Central memory CD8-positive, alpha-beta T cell (primary cell): ENCODE data around the gene CAMK2D.

Experiments used
- ATAC-seq: fragments of 150-1000 bp; cut with Tn5 transposase; replicated peaks from 2 replicates; pipeline ENCODE4 v1.10.0; 2022; ENCODE audit warnings: mild to moderate bottlenecking, moderate FRiP score, moderate number of reproducible peaks; ENCODE audit not compliant: poor library complexity, severe bottlenecking; ENCODE audit errors: extremely low read depth
- DNase-seq, 2 donors: peaks; one replicate each; pipeline ENCODE4 v3.0.0; 2021; ENCODE audit warnings: low spot score in 2 of 2
- H3K27ac Mint-ChIP-seq: one replicate; pipeline ENCODE4 v1.8.0; 2022; ENCODE audit warnings: low read depth, mild to moderate bottlenecking, moderate library complexity, mixed read lengths
- H3K27me3 Mint-ChIP-seq: one replicate; pipeline ENCODE4 v1.8.0; 2022; ENCODE audit warnings: mixed read lengths
- H3K36me3 Mint-ChIP-seq: one replicate; pipeline ENCODE4 v1.8.0; 2022; ENCODE audit warnings: mild to moderate bottlenecking, moderate library complexity, mixed read lengths; ENCODE audit not compliant: insufficient read depth
- H3K4me1 Mint-ChIP-seq: one replicate; pipeline ENCODE4 v1.8.0; 2022; ENCODE audit warnings: mixed read lengths
- H3K4me3 Mint-ChIP-seq: one replicate; pipeline ENCODE4 v1.8.0; 2022; ENCODE audit warnings: mild to moderate bottlenecking, moderate library complexity, mixed read lengths
- H3K9me3 Mint-ChIP-seq: one replicate; pipeline ENCODE4 v1.8.0; 2022; ENCODE audit warnings: mixed read lengths

CAMK2D gene

DNA sequence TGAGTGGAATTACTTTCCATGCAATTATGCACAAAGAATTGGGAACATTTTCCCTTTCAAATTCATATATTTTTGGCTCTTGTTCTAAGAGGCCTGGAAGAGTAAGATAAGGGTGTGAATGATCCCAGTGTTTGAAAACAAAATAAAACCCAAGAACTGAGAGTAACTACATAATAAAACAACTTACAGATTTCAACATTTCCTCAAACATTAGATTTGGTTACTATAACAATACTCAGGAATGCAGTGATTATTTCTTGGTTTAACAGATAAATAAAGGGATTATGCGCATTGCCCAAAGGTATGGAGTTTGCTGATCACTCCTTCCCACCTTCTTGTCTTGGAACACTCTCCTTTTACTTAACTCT, 292.5 kb downstream of the CAMK2D start:
- no peak for ATAC-seq
- H3K27ac Mint-ChIP-seq = no peak overlapping the region

DNA sequence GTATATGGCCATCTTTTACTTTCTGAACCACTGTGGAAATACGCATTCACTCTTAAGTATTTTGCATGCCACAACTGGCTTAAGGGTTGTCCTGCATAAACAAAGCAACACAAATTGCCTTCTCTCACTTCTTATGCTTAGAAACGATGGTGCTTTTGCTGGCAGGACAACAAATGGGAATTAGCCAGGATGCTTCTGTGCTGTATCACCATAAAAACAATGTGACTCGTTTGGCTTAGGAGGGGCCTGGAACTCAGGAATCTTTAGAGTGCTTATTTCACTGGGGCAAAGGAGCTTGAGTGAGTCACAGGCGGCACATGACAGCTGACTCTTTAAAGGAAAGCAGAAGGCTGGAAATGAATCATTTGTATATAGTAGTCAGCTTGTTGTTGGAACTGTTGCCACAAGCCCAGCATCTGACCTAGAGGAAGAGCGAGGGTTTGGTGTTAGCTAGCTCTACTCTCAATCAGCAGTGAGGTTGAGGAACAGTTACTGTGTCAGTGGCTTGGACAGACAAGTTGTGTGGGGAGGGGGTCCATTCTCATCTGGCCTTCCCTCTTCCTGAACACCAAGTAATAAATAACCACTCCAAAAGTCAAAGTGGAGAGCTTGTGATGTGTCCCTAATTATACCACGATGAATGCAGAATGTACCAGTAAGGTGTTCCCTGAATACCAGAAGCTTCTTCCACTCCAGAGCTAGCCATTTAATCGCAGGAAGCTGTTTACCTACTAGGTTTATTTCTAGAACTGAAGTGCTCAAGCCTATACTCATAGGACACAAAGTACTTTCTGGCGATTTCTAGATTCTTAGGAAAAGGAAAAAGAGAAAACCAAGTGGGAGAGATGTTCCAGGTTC, 293.1 kb downstream of the CAMK2D start:
- H3K4me3 Mint-ChIP-seq = no peak overlapping the region
- DNase-seq (no peak), ATAC-seq (no peak)
- H3K4me1 Mint-ChIP-seq = peaks cover 6% of the 10 kb centered on the region
- no peaks in the 10 kb centered on the region for H3K9me3 Mint-ChIP-seq
- no peaks in the 10 kb centered on the region for H3K27me3 Mint-ChIP-seq
- no peak overlapping the region for H3K27ac Mint-ChIP-seq
- peaks cover 10% of the 10 kb centered on the region for H3K36me3 Mint-ChIP-seq

More for the DNA sequence above, 292.5 kb downstream of the CAMK2D start:
- H3K4me1 Mint-ChIP-seq = peaks cover 6% of the 10 kb centered on the region
- H3K27me3 Mint-ChIP-seq = no peaks in the 10 kb centered on the region
- no peak for DNase-seq
- H3K9me3 Mint-ChIP-seq = no peaks in the 10 kb centered on the region
- peaks cover 10% of the 10 kb centered on the region for H3K36me3 Mint-ChIP-seq
- H3K4me3 Mint-ChIP-seq = no peak overlapping the region

DNA sequence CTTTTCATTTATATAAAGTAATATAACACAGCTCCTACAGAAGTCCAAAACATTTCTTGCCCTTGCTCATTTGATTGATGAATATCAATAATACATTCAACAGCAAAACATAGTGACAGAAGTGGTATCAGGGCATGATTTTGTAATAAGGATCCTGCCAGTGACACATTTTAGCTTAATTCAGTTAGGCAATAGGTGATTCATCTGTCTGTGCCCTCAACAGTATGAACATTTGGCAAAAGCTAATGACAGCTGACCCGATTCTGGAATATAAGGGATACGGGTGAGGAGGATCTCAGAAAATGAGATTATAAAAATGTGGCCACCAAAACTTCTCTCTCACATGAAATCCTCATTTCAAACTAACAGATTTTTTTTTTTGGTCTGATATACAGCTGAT, 294.0 kb downstream of the CAMK2D start:
- DNase-seq = no peak
- no peak for ATAC-seq
- peaks cover 6% of the 10 kb centered on the region for H3K4me1 Mint-ChIP-seq
- no peak overlapping the region for H3K27ac Mint-ChIP-seq
- H3K9me3 Mint-ChIP-seq = no peaks in the 10 kb centered on the region
- H3K27me3 Mint-ChIP-seq = no peaks in the 10 kb centered on the region
- no peak overlapping the region for H3K4me3 Mint-ChIP-seq
- H3K36me3 Mint-ChIP-seq = peaks cover 10% of the 10 kb centered on the region

DNA sequence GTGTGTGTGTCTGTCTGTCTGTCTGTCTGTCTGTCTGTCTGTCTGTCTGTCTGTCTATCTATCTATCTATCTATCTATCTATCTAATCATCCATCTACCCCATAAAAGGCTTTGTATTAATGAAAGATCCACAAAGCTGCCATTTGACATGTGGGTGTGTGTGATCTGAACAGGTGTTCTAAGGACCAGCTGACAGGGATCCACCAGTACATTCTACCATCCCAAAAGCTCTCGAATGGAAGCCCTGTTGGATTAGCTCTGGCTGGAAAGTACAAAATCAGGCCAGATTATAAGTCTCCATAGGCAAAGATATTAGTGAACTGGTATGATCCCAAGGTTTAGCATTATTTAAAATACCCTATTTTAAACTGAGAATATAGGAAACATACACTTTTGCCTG, 299.3 kb downstream of the CAMK2D start:
- no peaks in the 10 kb centered on the region for H3K27me3 Mint-ChIP-seq
- no peaks in the 10 kb centered on the region for H3K9me3 Mint-ChIP-seq
- DNase-seq (no peak), ATAC-seq (no peak)
- peaks cover 22% of the 10 kb centered on the region for H3K36me3 Mint-ChIP-seq
- H3K27ac Mint-ChIP-seq = no peak overlapping the region
- no peak overlapping the region for H3K4me3 Mint-ChIP-seq
- no peaks in the 10 kb centered on the region for H3K4me1 Mint-ChIP-seq

DNA sequence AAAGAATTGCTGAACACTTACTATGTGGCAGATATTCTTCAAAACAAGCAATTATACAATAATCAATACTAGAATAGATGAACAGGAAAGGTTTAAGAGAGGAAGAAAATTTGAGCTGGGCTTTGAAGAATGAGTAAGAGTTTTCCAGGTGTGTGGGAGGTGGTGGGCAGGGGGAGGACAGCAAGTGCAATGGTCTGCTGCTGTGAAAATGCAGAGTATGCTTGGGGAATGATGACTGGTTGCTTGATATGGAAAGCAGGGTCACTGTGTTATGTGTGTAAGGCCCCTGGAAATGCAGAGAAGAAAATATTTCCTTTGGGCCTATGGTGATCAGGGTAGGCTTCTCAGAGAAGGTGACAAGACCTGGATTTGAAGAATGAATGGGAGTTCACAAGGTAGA, 300.3 kb downstream of the CAMK2D start:
- Mint-ChIP-seq H3K9me3 (no peaks in the 10 kb centered on the region), H3K4me3 (no peak overlapping the region), H3K36me3 (peaks cover 24% of the 10 kb centered on the region), H3K27ac (no peak overlapping the region), H3K4me1 (no peaks in the 10 kb centered on the region), H3K27me3 (no peaks in the 10 kb centered on the region)
- DNase-seq (no peak), ATAC-seq (no peak)

DNA sequence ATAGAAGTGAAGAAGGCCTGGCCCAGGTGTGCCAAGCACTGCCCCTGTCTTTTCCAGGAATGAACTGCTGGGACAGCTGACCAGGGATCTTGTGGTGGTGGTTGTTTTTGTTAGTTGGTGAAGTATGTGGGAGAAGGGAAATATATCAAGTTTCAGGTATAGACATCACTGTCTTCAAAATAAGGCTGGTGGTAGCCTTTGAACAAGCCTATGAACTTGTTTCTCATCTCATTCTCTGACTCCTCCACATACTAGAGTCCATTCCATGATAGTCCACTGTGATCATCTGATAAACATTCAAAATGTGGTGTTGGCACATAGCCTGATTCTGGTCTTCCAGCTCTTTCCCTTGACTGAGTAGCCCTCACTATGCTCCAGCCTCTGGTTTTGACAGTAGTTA, 303.7 kb downstream of the CAMK2D start:
- DNase-seq (no peak), ATAC-seq (no peak)
- H3K27me3 Mint-ChIP-seq = no peaks in the 10 kb centered on the region
- no peak overlapping the region for H3K27ac Mint-ChIP-seq
- H3K4me3 Mint-ChIP-seq = no peak overlapping the region
- no peaks in the 10 kb centered on the region for H3K9me3 Mint-ChIP-seq
- H3K4me1 Mint-ChIP-seq = no peaks in the 10 kb centered on the region
- H3K36me3 Mint-ChIP-seq = peaks cover 20% of the 10 kb centered on the region

DNA sequence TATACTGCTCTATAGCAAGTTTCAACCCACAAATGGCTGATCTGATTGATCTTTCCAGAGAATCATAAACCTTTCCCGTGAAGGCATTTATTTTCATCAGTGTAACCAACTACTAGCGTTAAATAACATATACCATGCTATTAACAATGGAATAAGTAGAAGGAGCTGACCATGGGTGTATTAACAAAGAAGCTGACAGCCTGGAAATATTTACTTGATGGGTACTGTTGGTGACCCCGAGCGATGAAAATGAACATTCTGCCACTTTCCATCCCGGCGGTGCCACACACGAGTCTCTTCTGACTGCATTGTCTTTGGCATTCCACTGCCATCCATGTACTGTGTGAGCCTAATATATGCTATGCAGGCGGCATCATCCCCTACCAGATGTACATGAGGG, 304.4 kb downstream of the CAMK2D start:
- ATAC-seq (no peak), DNase-seq (no peak)
- Mint-ChIP-seq H3K9me3 (no peaks in the 10 kb centered on the region), H3K4me3 (no peak overlapping the region), H3K27me3 (no peaks in the 10 kb centered on the region), H3K36me3 (peaks cover 20% of the 10 kb centered on the region), H3K27ac (no peak overlapping the region), H3K4me1 (no peaks in the 10 kb centered on the region)

DNA sequence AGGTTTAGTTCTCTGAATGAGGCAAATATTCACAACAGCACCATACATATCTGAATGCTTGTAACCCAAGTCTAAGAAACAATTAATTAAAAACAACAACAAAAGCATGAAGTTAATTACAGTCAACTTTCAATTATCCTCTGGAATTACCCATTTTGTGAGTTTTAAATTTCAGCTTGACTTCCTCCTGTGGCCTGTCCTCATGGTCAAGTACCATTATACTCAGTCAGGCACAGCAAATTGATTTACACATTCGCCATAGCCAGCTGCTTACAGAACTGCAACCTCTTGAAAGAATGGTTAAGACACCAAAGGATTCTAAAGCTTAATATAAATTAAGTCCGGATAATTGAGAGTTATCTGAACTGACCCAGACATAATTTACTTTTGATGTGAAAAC, 306.5 kb downstream of the CAMK2D start:
- no peak overlapping the region for H3K4me3 Mint-ChIP-seq
- DNase-seq = no peak
- H3K36me3 Mint-ChIP-seq = peaks cover 18% of the 10 kb centered on the region
- H3K4me1 Mint-ChIP-seq = no peaks in the 10 kb centered on the region
- ATAC-seq = no peak
- no peak overlapping the region for H3K27ac Mint-ChIP-seq
- no peaks in the 10 kb centered on the region for H3K27me3 Mint-ChIP-seq
- H3K9me3 Mint-ChIP-seq = no peaks in the 10 kb centered on the region

DNA sequence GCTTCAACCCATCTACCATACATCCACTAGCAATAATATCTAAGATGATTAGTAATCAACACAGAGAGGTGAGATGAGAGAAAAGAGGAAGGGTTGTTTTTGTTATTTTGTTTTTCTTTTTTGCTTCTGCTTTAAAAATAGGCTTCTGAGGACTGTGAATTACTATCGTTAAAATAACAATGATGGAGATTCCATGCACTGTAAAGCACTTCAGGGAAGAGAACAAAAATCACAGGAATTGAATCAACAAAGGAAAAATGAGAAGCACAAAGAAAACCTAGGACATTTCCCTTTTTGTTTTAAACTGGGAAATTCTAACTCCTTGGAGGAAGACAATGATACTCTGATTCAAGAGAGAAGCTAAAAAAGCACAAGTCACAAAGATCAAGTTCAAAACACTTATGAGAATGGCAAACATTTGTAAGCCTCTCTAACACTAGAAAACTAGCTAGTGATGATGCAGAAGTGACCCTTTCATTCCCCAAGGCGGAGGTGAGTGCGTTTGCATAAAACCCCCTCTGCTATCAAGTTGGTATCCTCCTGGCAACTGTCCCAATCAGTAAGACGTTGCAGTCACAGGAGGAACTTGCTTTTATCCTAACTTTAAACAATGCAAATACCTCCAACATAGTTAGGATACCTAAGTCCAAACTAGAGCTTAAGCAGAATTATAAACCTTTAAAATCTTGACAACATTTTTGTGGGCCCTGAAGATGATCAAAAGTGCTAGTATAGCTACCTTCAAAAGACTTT, 308.5 kb downstream of the CAMK2D start:
- Mint-ChIP-seq H3K4me3 (no peak overlapping the region), H3K9me3 (no peaks in the 10 kb centered on the region), H3K4me1 (no peaks in the 10 kb centered on the region), H3K36me3 (peaks cover 9% of the 10 kb centered on the region), H3K27ac (no peak overlapping the region), H3K27me3 (no peaks in the 10 kb centered on the region)
- no peak for DNase-seq
- no peak for ATAC-seq

DNA sequence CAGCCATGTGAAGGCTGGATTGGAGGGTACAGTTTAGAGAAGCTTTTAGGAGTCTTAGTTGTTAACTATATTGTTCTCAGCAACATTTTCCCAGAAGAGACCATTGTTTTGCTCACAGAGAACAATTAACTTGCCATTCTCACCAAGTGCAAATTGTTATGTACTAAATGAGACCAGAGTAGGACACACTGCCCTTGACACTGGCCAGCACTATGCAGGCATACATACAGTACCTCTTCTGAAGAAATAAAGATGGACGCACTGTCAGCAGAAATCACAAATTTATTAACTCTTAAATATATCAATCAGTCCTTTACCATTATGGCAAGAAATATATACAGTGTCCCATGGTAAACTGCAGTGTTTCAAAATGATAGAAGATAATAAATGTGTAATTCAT, 309.4 kb downstream of the CAMK2D start:
- DNase-seq = no peak

DNA sequence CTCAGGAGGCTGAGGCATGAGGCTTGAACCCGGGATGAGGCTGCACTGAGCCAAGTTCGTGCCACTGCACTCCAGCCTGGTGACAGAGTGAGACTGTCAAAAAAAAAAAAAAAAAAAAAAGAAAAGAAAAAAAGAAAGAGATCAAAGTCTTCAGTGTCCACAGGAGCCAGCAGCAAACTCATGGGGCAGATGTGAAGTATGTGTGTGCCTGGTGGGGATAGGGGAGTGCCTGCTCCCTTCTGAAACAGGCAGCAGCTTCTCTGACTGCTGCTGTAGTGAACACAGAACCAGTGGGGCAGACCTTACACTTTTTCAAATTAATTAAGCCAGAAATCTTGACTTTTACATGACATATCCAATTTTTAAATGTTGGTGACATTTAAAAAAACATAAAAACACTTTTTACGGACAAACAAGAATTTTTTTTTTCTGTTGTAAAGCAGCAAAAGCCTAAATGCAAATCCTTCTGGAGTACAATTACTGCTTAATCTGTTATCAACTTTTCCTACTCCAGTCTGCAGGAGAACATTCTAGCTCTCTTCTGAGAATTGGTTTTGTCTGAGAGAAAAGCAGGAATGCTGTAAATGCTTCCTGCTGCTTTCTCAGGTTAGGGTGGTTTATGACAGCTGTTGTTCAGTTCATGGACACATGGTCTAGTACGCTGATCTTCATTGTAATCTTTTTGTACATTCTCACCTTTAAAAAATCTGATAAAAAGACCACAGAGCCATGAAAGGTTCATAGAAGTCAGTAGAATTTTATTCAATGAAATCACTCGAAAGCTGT, 311.1 kb downstream of the CAMK2D start:
- Mint-ChIP-seq H3K4me3 (no peak overlapping the region), H3K4me1 (no peaks in the 10 kb centered on the region), H3K36me3 (peaks cover 3% of the 10 kb centered on the region), H3K9me3 (no peaks in the 10 kb centered on the region), H3K27ac (no peak overlapping the region), H3K27me3 (no peaks in the 10 kb centered on the region)
- DNase-seq (no peak), ATAC-seq (no peak)

More for the DNA sequence above, 309.4 kb downstream of the CAMK2D start:
- no peak overlapping the region for H3K27ac Mint-ChIP-seq
- peaks cover 6% of the 10 kb centered on the region for H3K36me3 Mint-ChIP-seq
- no peaks in the 10 kb centered on the region for H3K27me3 Mint-ChIP-seq
- no peak overlapping the region for H3K4me3 Mint-ChIP-seq
- no peaks in the 10 kb centered on the region for H3K9me3 Mint-ChIP-seq
- H3K4me1 Mint-ChIP-seq = no peaks in the 10 kb centered on the region
- ATAC-seq = no peak

DNA sequence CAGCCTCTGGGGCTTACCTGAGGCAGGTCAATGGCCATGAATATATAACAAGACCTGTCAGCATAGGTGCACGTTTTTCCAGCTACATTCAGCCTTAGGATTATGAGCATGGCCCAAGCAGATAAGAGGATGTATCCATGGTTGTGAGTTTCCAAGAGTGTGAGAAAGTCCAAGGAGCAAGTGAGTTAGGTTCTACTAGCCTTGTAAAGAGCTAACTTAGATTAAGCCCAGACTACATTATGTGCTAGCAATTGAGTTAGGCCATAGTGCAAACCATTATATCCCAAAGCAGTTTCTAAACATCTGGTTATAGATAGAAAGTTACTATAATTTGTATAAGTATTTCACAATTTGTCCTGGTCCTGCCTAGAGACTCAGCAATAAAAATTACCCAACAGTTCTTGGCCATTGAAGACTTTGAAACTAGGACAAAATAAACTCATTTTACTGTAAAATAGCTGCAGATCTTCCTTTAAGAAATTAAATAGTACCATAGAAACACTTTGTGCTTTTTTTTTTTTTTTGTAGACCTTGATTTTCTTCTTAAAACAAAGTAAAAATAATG, 312.0 kb downstream of the CAMK2D start:
- DNase-seq (no peak), ATAC-seq (no peak)

More for the DNA sequence above, 312.0 kb downstream of the CAMK2D start:
- no peaks in the 10 kb centered on the region for H3K4me1 Mint-ChIP-seq
- H3K9me3 Mint-ChIP-seq = no peaks in the 10 kb centered on the region
- H3K27me3 Mint-ChIP-seq = no peaks in the 10 kb centered on the region
- no peak overlapping the region for H3K27ac Mint-ChIP-seq
- H3K4me3 Mint-ChIP-seq = no peak overlapping the region
- H3K36me3 Mint-ChIP-seq = peaks cover 3% of the 10 kb centered on the region
